Panc1 (cell line): ENCODE results near the gene TNN. TPM values are rescaled to one million over a fixed set of nuclear protein-coding genes. Genes with fewer than 3 reads are reported as not detected.
"Not testable (repeated sequence)": the region's sequence is repeated elsewhere in the genome, so short reads cannot be mapped to it uniquely, and the experiment has no call there.

ENCODE experiments used
- ATAC-seq: fragments of 200-7000 bp; cut with Tn5 transposase; 2 replicates; pipeline ENCODE4 v1.9.1; 2020; ENCODE audit warnings: mild to moderate bottlenecking, moderate library complexity
- BruUV-seq: library from RNA; stranded (reverse); fragments of 400-500 nt; replicated peaks from 2 replicates; lab custom pipeline; 2021; lab: Mats Ljungman, UMichigan
- CTCF ChIA-PET: fragments of 300-600 bp; sonication (Branson Sonifier 250); formaldehyde crosslinking; loops from one replicate; lab custom pipeline; 2022; ENCODE audit warnings: antibody characterized with exemption; lab: Charles Lee
- POLR2A ChIA-PET: fragments of 300-600 bp; sonication (Branson Sonifier 250); formaldehyde crosslinking; loops from one replicate; lab custom pipeline; 2022; ENCODE audit warnings: antibody characterized with exemption; lab: Charles Lee
- DNase-seq: peaks from one replicate; pipeline ENCODE4 v3.0.0-alpha.2; 2010; ENCODE audit warnings: low read depth, low spot score
- H3K27ac ChIP-seq: 2 replicates; pipeline ENCODE4 v1.5.1; 2011; ENCODE audit warnings: mild to moderate bottlenecking, low read length, inconsistent platforms
- H3K27me3 ChIP-seq: fragments of 200-500 bp; sonication (Bioruptor generic); 2 replicates; pipeline ENCODE4 v1.6.0; 2014; ENCODE audit warnings: low read length, inconsistent platforms; ENCODE audit not compliant: control insufficient read depth, insufficient read depth
- H3K36me3 ChIP-seq: fragments of 200-500 bp; sonication (Bioruptor generic); 2 replicates; pipeline ENCODE4 v1.5.1; 2014; ENCODE audit warnings: inconsistent platforms, mild to moderate bottlenecking, low read length, moderate library complexity; ENCODE audit not compliant: control insufficient read depth, insufficient read depth
- H3K4me1 ChIP-seq: 2 replicates; pipeline ENCODE4 v1.5.1; 2011; ENCODE audit warnings: inconsistent platforms, mild to moderate bottlenecking, low read length, moderate library complexity; ENCODE audit not compliant: control insufficient read depth, insufficient read depth
- H3K4me3 ChIP-seq, 2 experiments: 2 replicates each; pipeline ENCODE4 v1.5.1; 2011 to 2012; ENCODE audit warnings: low read depth in 2 of 2, low read length in 2 of 2, mild to moderate bottlenecking in 2 of 2, inconsistent platforms in 1 of 2, moderate library complexity in 1 of 2
- H3K9me3 ChIP-seq: fragments of 200-500 bp; sonication (Bioruptor generic); 2 replicates; pipeline ENCODE4 v1.5.1; 2014; ENCODE audit warnings: low read depth, mild to moderate bottlenecking, inconsistent platforms, low read length, moderate library complexity; ENCODE audit not compliant: control insufficient read depth, insufficient read depth
- CTCF ChIP-seq: fragments of 450-650 bp; IDR thresholded peaks from 2 replicates; pipeline ENCODE4 v1.5.1; 2017; ENCODE audit warnings: mild to moderate bottlenecking
- POLR2AphosphoS5 ChIP-seq: IDR thresholded peaks from 2 replicates; pipeline ENCODE4 v1.6.1; 2012; ENCODE audit warnings: mild to moderate bottlenecking, low read depth, low read length, moderate library complexity
- REST ChIP-seq, 2 experiments: IDR thresholded peaks; 2 replicates each; pipeline ENCODE4 v1.6.1; 2011 to 2012; ENCODE audit warnings: low read depth in 2 of 2, control low read depth in 1 of 2, low read length in 1 of 2, mild to moderate bottlenecking in 1 of 2, moderate library complexity in 1 of 2; ENCODE audit not compliant: insufficient read depth in 1 of 2
- SIN3A ChIP-seq: IDR thresholded peaks from 2 replicates; pipeline ENCODE4 v1.6.1; 2012; ENCODE audit warnings: low read depth, mild to moderate bottlenecking, low read length, moderate library complexity, borderline replicate concordance; ENCODE audit not compliant: insufficient read depth
- TCF7L2 ChIP-seq: IDR thresholded peaks from 2 replicates; pipeline ENCODE4 v1.6.1; 2011; ENCODE audit warnings: mild to moderate bottlenecking, low read depth, low read length, inconsistent platforms
- in situ Hi-C: cut with HindIII; loops from 2 replicates; pipeline ENCODE4 v1.10.0; 2016; ENCODE audit warnings: low sequenced_read_pairs, low pct_unique_long_range_greater_than_20kb
- intact Hi-C: fragments of 100-400 bp; cut with micrococcal nuclease; formaldehyde crosslinking; loops from one replicate; pipeline ENCODE4 v1.10.0; 2022; ENCODE audit not compliant: unreplicated experiment
- total RNA-seq: library from RNA; stranded (reverse); gene quantifications from one replicate; pipeline ENCODE4 v1.2.1, GENCODE V29; 2021; ENCODE audit not compliant: unreplicated experiment

The TNN gene
- total RNA-seq, 1 experiment from 2014 or later = not detected

- H3K27me3 ChIP-seq = peaks cover 8% of the 10 kb centered on the region
- DNase-seq (no peak), ATAC-seq (no peak)
- no peaks in the 10 kb centered on the region for H3K9me3 ChIP-seq
- in situ Hi-C loops = no loop called here
- ChIA-PET POLR2A (no interaction called here), CTCF (no interaction called here)
- no peak overlapping the region for H3K27ac ChIP-seq
- H3K4me3 ChIP-seq = no peak overlapping the region
- intact Hi-C loops = no loop called here
- H3K4me1 ChIP-seq = no peaks in the 10 kb centered on the region
- no TSS peak for BruUV-seq
- H3K36me3 ChIP-seq = no peaks in the 10 kb centered on the region
- TF ChIP-seq SIN3A (no peak), POLR2AphosphoS5 (no peak), REST (IDR thresholded peaks at IDR 0.05; ENCODE audit: insufficient read depth in 1 of 2, low read depth in 2 of 2, low read length in 1 of 2) (no peak), CTCF (no peak), TCF7L2 (no peak)
These were observed 23.8 kb upstream of the TNN start for GRCh38 chr1:175043824-175044223.

GRCh38 chr1:175044591-175044990 is 23.0 kb upstream of the TNN start:
- H3K4me1 ChIP-seq, H3K36me3 ChIP-seq, H3K27ac ChIP-seq, CTCF ChIA-PET, H3K4me3 ChIP-seq, DNase-seq, in situ Hi-C loops, POLR2A ChIA-PET, BruUV-seq, intact Hi-C loops, H3K9me3 ChIP-seq, ATAC-seq: not testable (repeated sequence)
- peaks cover 10% of the 10 kb centered on the region for H3K27me3 ChIP-seq

DNA sequence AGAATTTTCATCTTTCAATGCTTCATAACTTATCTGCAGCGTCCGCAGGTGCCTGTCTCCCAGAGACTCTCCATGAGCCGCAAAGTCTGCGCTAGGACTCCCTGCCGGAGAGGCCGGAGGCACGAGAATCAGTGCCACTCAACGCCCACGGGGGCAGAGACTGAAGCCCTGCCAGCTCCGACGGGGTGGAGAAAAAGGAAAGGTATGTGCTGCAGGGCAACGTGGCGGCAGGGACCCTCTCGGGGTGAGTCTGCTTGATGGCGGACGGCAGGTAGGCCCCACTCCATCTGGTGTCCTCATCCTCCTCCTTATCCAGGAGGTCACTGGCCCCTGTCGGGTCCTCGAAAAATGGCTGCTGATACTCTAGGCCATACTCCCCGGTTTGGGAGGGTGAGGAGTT is 22.5 kb upstream of the TNN start:
- no peak overlapping the region for H3K27ac ChIP-seq
- H3K9me3 ChIP-seq = no peaks in the 10 kb centered on the region
- BruUV-seq = no TSS peak
- intact Hi-C loops = no loop called here
- POLR2A ChIA-PET = no interaction called here
- DNase-seq (no peak), ATAC-seq (no peak)
- H3K4me1 ChIP-seq = no peaks in the 10 kb centered on the region
- TF ChIP-seq TCF7L2 = no peak
- no peak for TF ChIP-seq REST (IDR thresholded peaks at IDR 0.05; ENCODE audit: insufficient read depth in 1 of 2, low read depth in 2 of 2, low read length in 1 of 2)
- TF ChIP-seq CTCF = no peak
- no peak for TF ChIP-seq POLR2AphosphoS5
- TF ChIP-seq SIN3A = no peak
- CTCF ChIA-PET = no interaction called here
- no peaks in the 10 kb centered on the region for H3K36me3 ChIP-seq
- no peak overlapping the region for H3K4me3 ChIP-seq
- H3K27me3 ChIP-seq = peaks cover 11% of the 10 kb centered on the region
- in situ Hi-C loops = no loop called here
